ENCODE data around the gene UBE2L3. TPM values are rescaled to one million over a fixed set of nuclear protein-coding genes. Genes with fewer than 3 reads are reported as not detected.
"Not testable (repeated sequence)": the region's sequence is repeated elsewhere in the genome, so short reads cannot be mapped to it uniquely, and the experiment has no call there.

The UBE2L3 gene
- total RNA-seq, 4 donors from 2014 or later: 42.1 to 69.7 (median 50.1) TPM

DNA sequence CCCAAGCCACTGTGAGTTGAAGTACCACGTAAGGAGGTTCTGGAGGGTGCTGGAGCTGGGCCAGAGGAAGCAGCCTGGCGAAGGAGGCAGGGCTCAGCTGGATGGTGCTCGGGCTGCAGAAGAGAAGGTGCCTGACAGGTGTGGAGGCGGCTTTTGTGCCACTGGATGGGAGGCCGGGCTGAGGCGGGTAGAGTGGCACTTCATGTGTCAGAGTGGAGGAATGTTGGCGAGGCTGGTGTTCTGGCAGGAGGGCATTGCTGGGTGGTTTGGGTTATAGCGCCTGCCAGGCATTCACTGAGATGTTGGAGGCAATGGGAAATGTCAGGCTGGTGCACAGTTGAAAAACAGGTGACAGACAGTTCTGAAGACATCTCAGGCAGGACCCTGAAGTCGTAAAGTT is 24.2 kb downstream of the UBE2L3 start:
- H3K9me3 ChIP-seq: no peaks in the 10 kb centered on the region
- no peak overlapping the region for H3K4me3 ChIP-seq
- no peak for TF ChIP-seq POLR2A (IDR thresholded peaks at IDR 0.05)
- TF ChIP-seq, protein P1, sequence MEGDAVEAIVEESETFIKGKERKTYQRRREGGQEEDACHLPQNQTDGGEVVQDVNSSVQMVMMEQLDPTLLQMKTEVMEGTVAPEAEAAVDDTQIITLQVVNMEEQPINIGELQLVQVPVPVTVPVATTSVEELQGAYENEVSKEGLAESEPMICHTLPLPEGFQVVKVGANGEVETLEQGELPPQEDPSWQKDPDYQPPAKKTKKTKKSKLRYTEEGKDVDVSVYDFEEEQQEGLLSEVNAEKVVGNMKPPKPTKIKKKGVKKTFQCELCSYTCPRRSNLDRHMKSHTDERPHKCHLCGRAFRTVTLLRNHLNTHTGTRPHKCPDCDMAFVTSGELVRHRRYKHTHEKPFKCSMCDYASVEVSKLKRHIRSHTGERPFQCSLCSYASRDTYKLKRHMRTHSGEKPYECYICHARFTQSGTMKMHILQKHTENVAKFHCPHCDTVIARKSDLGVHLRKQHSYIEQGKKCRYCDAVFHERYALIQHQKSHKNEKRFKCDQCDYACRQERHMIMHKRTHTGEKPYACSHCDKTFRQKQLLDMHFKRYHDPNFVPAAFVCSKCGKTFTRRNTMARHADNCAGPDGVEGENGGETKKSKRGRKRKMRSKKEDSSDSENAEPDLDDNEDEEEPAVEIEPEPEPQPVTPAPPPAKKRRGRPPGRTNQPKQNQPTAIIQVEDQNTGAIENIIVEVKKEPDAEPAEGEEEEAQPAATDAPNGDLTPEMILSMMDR (IDR thresholded peaks at IDR 0.05): no peak
- no peak for DNase-seq
- H3K27ac ChIP-seq: no peak overlapping the region
- no peaks in the 10 kb centered on the region for H3K27me3 ChIP-seq
- peaks cover 0 to 39% (median 0%) of the 10 kb centered on the region in 3 donors for H3K36me3 ChIP-seq
- H3K4me1 ChIP-seq: peaks cover 0 to 23% (median 15%) of the 10 kb centered on the region in 4 donors

DNA sequence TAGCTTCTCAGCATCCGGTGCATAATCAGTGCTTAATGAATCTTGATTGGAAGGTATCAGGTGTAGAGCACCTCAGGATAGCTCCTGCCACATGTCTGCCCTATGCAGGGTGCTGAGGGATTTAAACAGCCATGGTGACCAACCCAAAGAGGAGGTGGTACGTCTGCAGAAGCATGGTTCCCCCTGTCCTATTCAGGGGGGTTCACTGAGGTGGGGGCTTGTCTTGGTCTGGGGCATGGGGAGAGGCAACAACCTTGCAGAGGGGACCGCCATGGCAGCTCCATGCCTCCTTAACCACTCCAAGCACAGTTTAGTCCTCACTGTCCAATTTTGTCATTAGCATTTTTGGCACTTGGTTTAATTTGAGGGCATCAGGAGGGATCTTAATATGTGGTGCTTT is 24.9 kb downstream of the UBE2L3 start:
- no peak for DNase-seq
- peaks cover 0 to 46% (median 0%) of the 10 kb centered on the region in 3 donors for H3K36me3 ChIP-seq
- H3K27me3 ChIP-seq: no peaks in the 10 kb centered on the region
- H3K9me3 ChIP-seq: no peaks in the 10 kb centered on the region
- no peak overlapping the region for H3K4me3 ChIP-seq
- TF ChIP-seq, protein P1 (IDR thresholded peaks at IDR 0.05): no peak
- no peak for TF ChIP-seq POLR2A (IDR thresholded peaks at IDR 0.05)
- H3K27ac ChIP-seq: no peak overlapping the region
- H3K4me1 ChIP-seq: peaks cover 0 to 23% (median 12%) of the 10 kb centered on the region in 4 donors

DNA sequence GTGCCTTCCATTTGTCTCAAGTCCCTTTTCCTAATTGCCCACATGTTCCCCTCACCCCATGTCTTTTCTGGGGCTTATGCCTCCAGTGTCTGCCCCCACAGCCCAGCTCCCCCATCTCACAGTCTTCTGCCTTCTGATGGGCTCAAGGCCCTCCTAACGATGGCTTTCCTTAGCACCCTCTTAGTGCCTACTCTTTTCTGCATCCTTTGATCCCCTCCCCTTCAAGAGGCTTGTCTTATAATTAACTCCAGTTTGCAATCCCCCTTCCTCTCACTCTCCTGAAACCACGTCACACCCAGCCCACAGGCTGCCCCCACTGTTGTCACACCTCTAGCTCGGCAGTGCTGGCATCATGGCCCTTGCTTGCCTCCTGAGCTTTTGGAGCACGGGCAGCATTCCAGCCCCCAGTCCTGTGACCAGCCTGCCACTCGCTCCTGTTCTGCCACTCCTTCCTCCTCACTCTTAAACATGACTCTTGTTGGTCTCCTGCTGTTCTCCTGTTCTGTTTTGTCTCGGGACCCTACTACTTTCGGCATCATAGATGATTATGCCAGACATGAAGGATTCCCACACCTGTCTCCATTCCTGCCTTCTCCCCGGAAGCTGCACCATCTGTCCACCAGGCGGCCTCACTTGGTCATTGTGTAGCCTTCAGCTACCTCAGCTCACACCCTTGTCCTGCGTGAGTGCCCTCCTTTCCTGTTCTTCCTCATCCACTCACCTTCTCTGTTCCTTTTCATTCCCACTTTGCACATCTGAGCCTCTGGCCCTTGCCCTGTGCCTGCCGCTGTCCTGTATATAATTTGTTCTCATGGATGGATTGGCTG is 26.1 kb downstream of the UBE2L3 start:
- H3K9me3 ChIP-seq: no peaks in the 10 kb centered on the region
- no peak for DNase-seq
- no peaks in the 10 kb centered on the region for H3K27me3 ChIP-seq
- peaks cover 0 to 47% (median 0%) of the 10 kb centered on the region in 3 donors for H3K36me3 ChIP-seq
- TF ChIP-seq, protein P1 (IDR thresholded peaks at IDR 0.05): peak in 3 of 6 experiments; percentile 2 to 27 (median 27)
- no peak for TF ChIP-seq POLR2A (IDR thresholded peaks at IDR 0.05)
- no peak overlapping the region for H3K27ac ChIP-seq
- peaks cover 0 to 16% (median 6%) of the 10 kb centered on the region in 4 donors for H3K4me1 ChIP-seq
- H3K4me3 ChIP-seq: no peak overlapping the region

DNA sequence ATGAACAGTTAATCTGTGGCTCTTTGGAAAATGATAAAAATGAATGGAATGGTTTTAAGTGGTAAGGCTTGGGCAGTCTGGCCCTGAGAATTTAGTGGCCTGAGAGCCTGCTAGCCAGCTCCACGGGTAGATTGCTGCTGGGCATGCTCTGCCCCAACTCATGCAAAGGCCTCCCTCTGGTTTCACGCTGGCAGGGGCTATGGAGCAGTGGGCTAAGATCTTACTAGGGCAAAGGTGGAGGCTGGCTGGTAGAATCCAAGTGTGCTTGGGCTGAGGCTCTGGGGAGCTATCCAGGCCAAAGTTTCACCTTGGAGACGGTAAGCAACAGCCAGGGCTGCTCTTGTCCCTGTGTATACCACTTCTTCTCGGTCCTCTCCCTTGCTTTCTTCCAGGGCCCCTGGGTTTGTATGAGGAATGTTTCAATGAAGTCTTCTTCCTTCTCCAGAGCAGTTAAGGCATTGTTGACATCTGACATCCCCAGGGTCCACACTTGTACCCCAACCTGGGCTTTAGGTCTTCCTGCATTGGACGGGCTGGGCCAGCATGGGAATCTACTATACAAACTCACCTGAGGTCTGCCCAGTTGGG is 27.4 kb downstream of the UBE2L3 start:
- Histone ChIP-seq H3K9me3 (no peaks in the 10 kb centered on the region), H3K27me3 (no peaks in the 10 kb centered on the region), H3K36me3 (peaks cover 0 to 47% (median 0%) of the 10 kb centered on the region in 3 donors), H3K4me3 (no peak overlapping the region), H3K4me1 (peaks cover 0 to 16% (median 6%) of the 10 kb centered on the region in 4 donors), H3K27ac (no peak overlapping the region)
- TF ChIP-seq, protein P1 (IDR thresholded peaks at IDR 0.05): no peak
- TF ChIP-seq POLR2A (IDR thresholded peaks at IDR 0.05): no peak
- no peak for DNase-seq

DNA sequence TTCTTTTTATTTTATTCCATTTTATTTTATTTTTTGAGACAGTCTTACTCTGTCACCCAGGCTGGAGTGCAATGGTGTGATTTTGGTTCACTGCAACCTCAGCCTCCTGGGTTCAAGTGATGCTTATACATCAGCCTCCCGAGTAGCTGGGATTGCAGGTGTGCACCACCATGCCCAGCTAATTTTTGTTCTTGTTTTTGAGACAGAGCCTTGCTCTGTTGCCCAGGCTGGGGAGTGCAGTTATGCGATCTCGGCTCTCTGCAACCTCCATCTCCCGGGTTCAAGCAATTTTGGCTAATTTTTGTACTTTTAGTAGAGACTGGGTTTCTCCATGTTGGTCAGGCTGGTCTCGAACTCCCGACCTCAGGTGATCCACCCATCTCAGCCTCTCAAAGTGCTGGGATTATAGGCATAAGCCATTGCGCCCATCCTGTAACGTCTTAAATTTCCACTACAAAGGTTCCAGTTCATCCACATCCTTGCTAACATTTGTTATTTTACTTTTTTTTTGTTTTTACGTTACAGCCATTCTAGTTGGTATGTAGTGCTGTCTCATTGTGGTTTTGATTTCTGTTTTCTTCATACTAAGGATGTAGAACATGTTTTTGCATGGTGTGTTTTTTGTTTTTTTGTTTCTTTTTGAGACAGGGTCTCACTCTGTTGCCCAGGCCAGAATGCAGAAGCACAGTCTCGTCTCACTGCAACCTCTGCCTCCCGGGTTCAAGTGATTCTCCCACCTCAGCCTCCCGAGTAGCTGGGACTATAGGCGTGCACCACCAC is 29.0 kb downstream of the UBE2L3 start:
- H3K4me3 ChIP-seq, H3K4me1 ChIP-seq, DNase-seq, H3K27me3 ChIP-seq, H3K27ac ChIP-seq, H3K9me3 ChIP-seq: not testable (repeated sequence)
- peaks cover 0 to 47% (median 0%) of the 10 kb centered on the region in 3 donors for H3K36me3 ChIP-seq
